Astrocyte of the spinal cord (primary cell): ENCODE data around the gene TSHZ3.

Source experiments
- DNase-seq: peaks from one replicate; pipeline ENCODE4 v3.0.0; 2011; ENCODE audit warnings: low read depth, low spot score
- H3K4me3 ChIP-seq: 2 replicates; pipeline ENCODE4 v1.5.1; 2011; ENCODE audit warnings: low read depth, mild to moderate bottlenecking, low read length, moderate library complexity
- CTCF ChIP-seq: IDR thresholded peaks from 2 replicates; pipeline ENCODE4 v1.5.1; 2012; ENCODE audit warnings: low read depth, mild to moderate bottlenecking, low read length, inconsistent platforms
- in situ Hi-C: cut with HindIII; loops from 2 replicates; pipeline ENCODE4 v1.10.0; 2017; ENCODE audit warnings: low sequenced_read_pairs

TSHZ3 gene

GRCh38 chr19:31355665-31356289 is 6.5 kb upstream of the TSHZ3 start:
- no peak overlapping the region for H3K4me3 ChIP-seq
- in situ Hi-C loops = no loop called here
- no peak for DNase-seq
- TF ChIP-seq CTCF = no peak

- DNase-seq = no peak
- no peak for TF ChIP-seq CTCF
- in situ Hi-C loops = no loop called here
- H3K4me3 ChIP-seq = no peak overlapping the region
Measured at GRCh38 chr19:31354799-31355664, 5.8 kb upstream of the TSHZ3 start.

- in situ Hi-C loops = no loop called here
- H3K4me3 ChIP-seq = no peak overlapping the region
- no peak for TF ChIP-seq CTCF
- no peak for DNase-seq
Measured at GRCh38 chr19:31354316-31354715, 5.1 kb upstream of the TSHZ3 start.

- H3K4me3 ChIP-seq = no peak overlapping the region
- no peak for TF ChIP-seq CTCF
- no peak for DNase-seq
- in situ Hi-C loops = no loop called here
Measured at GRCh38 chr19:31353833-31354232, 4.6 kb upstream of the TSHZ3 start.

- in situ Hi-C loops = no loop called here
- DNase-seq = no peak
Measured at GRCh38 chr19:31352782-31353651, 3.8 kb upstream of the TSHZ3 start.

More at GRCh38 chr19:31352782-31353651, 3.8 kb upstream of the TSHZ3 start:
- TF ChIP-seq CTCF = no peak
- no peak overlapping the region for H3K4me3 ChIP-seq
